Lung (tissue), 12 donors: Measurements from ENCODE around the gene CA10. TPM values are rescaled to one million over a fixed set of nuclear protein-coding genes. Genes with fewer than 3 reads are reported as not detected.

ENCODE experiments used
- ATAC-seq: fragments of 200-7000 bp; cut with Tn5 transposase; one replicate; pipeline ENCODE4 v1.9.1; 2020; ENCODE audit warnings: moderate number of reproducible peaks; ENCODE audit not compliant: insufficient read depth, low FRiP score
- DNase-seq, 3 donors: peaks; one replicate each; pipeline ENCODE4 v3.0.0-alpha.2; 2013 to 2017
- H3K27ac ChIP-seq, 2 donors: one replicate each; pipeline ENCODE4 v1.5.1; 2013; ENCODE audit warnings: mild to moderate bottlenecking in 2 of 2, moderate library complexity in 2 of 2, control low read depth in 1 of 2, inconsistent platforms in 1 of 2, low read depth in 1 of 2, low read length in 1 of 2
- H3K27me3 ChIP-seq, 3 donors: one replicate each; pipeline ENCODE4 v1.5.1; 2013; ENCODE audit warnings: low read length in 2 of 3; ENCODE audit not compliant: control insufficient read depth in 3 of 3, insufficient read depth in 3 of 3
- H3K36me3 ChIP-seq, 4 donors: one replicate each; pipeline ENCODE4 v1.5.1; 2013; ENCODE audit warnings: low read length in 4 of 4, mild to moderate bottlenecking in 1 of 4, moderate library complexity in 1 of 4; ENCODE audit not compliant: control insufficient read depth in 4 of 4, insufficient read depth in 4 of 4
- H3K4me1 ChIP-seq, 5 donors: one replicate each; pipeline ENCODE4 v1.5.1; 2013; ENCODE audit warnings: low read length in 5 of 5, mild to moderate bottlenecking in 2 of 5, moderate library complexity in 1 of 5; ENCODE audit not compliant: control insufficient read depth in 5 of 5, insufficient read depth in 5 of 5
- H3K4me3 ChIP-seq: one replicate; pipeline ENCODE4 v1.5.1; 2013; ENCODE audit warnings: mild to moderate bottlenecking, control low read depth, moderate library complexity
- H3K9ac ChIP-seq, 2 donors: one replicate each; pipeline ENCODE4 v1.5.1; 2013; ENCODE audit warnings: low read length in 2 of 2, control low read depth in 1 of 2; ENCODE audit not compliant: insufficient read depth in 1 of 2
- H3K9me3 ChIP-seq, 4 donors: one replicate each; pipeline ENCODE4 v1.5.1; 2013; ENCODE audit warnings: low read length in 3 of 4, mild to moderate bottlenecking in 1 of 4, moderate library complexity in 1 of 4; ENCODE audit not compliant: control insufficient read depth in 4 of 4, insufficient read depth in 3 of 4
- WGBS, 2 donors: extraction: QIAGEN DNeasy Blood & Tissue Kit; methylation state at CpG; one replicate each; pipeline ENCODE4 v1.1.7; 2013; 5-methylcytosine and 5-hydroxymethylcytosine counted together
- polyA plus RNA-seq, 2 donors: library from polyadenylated mRNA; stranded (reverse); fragments of 200-250 nt; gene quantifications; one replicate each; pipeline ENCODE4 v1.2.1, GENCODE V29; 2013
- total RNA-seq, 2 donors: library from RNA; depleted of rRNA in 1 of 2; stranded (reverse); fragments of >200 nt in 1 of 2; gene quantifications; one replicate each; pipeline ENCODE4 v1.2.1, GENCODE V29; 2014 to 2021
- TF ChIP-seq, protein P1 (sequence below): IDR thresholded peaks from 2 replicates; pipeline ENCODE4 v1.5.1; 2012; ENCODE audit warnings: mild to moderate bottlenecking; ENCODE audit errors: control extremely low read depth, extremely low read depth
- donor health status: control.
- donor health status: control.
- donor health status: Bipolar disorder and iron deficiency.
- donor health status: healthy.
- donor health status: DM: yes; HTN: yes; CAD: no.

CA10 gene
- total and polyA plus RNA-seq, 4 donors: 0.04 to 0.17 TPM; not detected in 2

DNA sequence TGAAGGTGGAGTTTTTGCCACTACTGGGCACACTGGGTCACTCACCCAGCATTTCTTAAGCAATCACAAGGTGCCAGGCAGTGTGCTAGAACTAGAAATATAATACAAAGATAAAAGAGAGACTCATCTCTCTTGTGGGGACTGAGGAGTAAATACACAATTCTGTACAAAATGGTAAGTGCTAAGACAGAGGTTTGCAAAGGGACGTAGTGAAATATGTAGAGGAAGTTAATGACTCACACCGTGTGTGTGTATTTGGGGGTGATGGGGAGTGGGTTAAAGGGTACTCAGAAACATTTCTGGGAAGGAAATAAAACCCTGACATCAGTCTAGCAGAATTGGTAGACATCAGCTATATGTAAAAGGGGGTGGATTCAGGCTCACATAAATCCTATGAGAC is 389.3 kb downstream of the CA10 start:
- Histone ChIP-seq H3K4me1 (no peaks in the 10 kb centered on the region), H3K27me3 (no peaks in the 10 kb centered on the region), H3K27ac (no peak overlapping the region), H3K9me3 (no peaks in the 10 kb centered on the region), H3K36me3 (no peaks in the 10 kb centered on the region), H3K4me3 (no peak overlapping the region), H3K9ac (no peak overlapping the region)
- DNase-seq (no peak), ATAC-seq (no peak)
- TF ChIP-seq, protein P1, sequence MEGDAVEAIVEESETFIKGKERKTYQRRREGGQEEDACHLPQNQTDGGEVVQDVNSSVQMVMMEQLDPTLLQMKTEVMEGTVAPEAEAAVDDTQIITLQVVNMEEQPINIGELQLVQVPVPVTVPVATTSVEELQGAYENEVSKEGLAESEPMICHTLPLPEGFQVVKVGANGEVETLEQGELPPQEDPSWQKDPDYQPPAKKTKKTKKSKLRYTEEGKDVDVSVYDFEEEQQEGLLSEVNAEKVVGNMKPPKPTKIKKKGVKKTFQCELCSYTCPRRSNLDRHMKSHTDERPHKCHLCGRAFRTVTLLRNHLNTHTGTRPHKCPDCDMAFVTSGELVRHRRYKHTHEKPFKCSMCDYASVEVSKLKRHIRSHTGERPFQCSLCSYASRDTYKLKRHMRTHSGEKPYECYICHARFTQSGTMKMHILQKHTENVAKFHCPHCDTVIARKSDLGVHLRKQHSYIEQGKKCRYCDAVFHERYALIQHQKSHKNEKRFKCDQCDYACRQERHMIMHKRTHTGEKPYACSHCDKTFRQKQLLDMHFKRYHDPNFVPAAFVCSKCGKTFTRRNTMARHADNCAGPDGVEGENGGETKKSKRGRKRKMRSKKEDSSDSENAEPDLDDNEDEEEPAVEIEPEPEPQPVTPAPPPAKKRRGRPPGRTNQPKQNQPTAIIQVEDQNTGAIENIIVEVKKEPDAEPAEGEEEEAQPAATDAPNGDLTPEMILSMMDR: no peak
- WGBS, 2 donors: 36 to 44% methylated on average over 2 of the region's 2 CpGs

DNA sequence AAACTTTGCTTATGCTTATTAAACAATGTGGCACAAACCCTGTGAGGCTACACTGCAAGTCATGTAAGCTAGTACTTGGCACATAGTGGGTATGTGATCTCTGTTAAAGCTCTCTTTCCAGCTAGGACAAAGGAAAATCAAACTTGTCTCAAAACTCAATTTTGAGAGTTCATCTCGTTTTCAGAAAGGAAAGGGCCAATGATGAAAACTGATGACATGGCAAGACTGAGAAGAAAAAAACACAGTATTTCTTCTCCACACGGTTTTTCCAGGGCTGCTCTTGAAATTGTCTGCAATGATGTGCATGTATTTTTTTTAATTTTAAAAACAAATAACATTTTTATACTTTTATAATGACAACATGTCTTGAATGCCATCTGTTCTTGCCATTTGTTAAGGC is 389.8 kb downstream of the CA10 start:
- Histone ChIP-seq H3K9me3 (no peaks in the 10 kb centered on the region), H3K9ac (no peak overlapping the region), H3K4me1 (no peaks in the 10 kb centered on the region), H3K4me3 (no peak overlapping the region), H3K27me3 (no peaks in the 10 kb centered on the region), H3K36me3 (no peaks in the 10 kb centered on the region), H3K27ac (no peak overlapping the region)
- TF ChIP-seq, protein P1: no peak
- WGBS, 2 donors: 43 to 61% methylated on average over 2 of the region's 2 CpGs
- DNase-seq: no peak
- no peak for ATAC-seq

DNA sequence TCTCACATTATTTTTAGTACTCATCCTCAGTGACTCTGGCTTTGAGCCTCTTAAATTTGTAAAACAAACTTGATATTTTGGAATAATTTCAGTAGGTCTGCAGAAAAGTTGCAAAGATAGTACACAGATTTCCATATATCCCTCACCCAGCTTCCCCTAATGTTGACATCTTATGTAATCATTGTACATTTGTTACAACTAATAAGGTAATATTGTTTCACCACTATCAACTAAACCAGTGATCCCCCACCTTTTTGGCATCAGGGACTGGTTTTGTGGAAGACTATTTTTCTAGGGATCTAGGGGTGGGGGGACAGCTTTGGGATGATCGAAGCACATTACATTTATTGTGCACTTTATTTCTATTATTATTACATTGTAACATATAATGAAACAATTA is 391.2 kb downstream of the CA10 start:
- TF ChIP-seq, protein P1: no peak
- ATAC-seq: no peak
- H3K4me3 ChIP-seq: no peak overlapping the region
- no peak for DNase-seq
- no peak overlapping the region for H3K27ac ChIP-seq
- no peaks in the 10 kb centered on the region for H3K9me3 ChIP-seq
- 95 to 97% methylated on average over 1 of the region's 1 CpG for WGBS, 2 donors
- no peak overlapping the region for H3K9ac ChIP-seq
- no peaks in the 10 kb centered on the region for H3K27me3 ChIP-seq
- H3K4me1 ChIP-seq: no peaks in the 10 kb centered on the region
- H3K36me3 ChIP-seq: no peaks in the 10 kb centered on the region
